ENCODE results near the gene PLCL2. TPM values are rescaled to one million over a fixed set of nuclear protein-coding genes. Genes with fewer than 3 reads are reported as not detected.
A peak's percentile ranks its signal among the peaks of the same experiment; 100 is the strongest.

PLCL2 gene
- total and polyA plus RNA-seq, 2 donors (not counting 1 experiment from before 2014, with no cell fraction given), result 21.7 to 55.2 TPM

DNA sequence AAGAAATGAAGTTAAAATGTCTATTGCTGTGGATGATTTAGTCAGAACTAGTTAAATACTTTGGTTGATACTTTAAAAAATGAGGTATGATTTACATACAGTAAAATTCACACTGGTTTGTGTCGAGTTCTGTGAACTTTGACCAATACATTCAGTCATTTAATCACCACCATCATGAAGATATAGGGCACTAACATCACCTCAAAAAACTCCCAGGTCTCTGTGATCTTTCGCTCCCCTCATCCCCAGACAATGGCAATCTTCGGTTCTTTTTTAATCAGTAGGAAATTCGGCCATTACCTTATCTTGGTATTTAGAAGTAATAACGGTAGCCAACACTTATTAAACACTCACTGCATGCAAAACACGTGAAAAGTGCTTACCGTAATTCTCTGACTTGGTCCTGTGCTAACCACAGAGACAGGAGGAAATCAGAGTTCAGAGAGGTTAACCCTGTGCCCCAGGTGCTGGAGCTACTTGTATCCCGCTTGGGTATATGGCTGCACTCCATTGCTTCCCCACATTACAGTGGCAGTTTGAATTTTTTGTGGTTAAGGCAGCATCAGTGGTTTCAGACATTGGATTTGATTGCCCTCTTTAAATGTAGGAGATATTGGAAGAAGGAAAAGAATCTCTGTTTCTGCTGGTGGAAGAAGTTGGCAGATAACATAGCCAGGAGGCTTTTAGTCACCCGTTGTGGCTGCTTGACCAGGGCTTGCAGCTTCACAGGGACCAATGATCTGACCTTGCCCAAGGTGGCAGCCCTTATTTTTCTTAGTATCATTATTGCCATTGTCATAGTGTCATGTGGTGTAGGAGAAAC is 4.2 kb downstream of the PLCL2 start:
- peak; percentile 43 for DNase-seq
- TF ChIP-seq, protein P1, sequence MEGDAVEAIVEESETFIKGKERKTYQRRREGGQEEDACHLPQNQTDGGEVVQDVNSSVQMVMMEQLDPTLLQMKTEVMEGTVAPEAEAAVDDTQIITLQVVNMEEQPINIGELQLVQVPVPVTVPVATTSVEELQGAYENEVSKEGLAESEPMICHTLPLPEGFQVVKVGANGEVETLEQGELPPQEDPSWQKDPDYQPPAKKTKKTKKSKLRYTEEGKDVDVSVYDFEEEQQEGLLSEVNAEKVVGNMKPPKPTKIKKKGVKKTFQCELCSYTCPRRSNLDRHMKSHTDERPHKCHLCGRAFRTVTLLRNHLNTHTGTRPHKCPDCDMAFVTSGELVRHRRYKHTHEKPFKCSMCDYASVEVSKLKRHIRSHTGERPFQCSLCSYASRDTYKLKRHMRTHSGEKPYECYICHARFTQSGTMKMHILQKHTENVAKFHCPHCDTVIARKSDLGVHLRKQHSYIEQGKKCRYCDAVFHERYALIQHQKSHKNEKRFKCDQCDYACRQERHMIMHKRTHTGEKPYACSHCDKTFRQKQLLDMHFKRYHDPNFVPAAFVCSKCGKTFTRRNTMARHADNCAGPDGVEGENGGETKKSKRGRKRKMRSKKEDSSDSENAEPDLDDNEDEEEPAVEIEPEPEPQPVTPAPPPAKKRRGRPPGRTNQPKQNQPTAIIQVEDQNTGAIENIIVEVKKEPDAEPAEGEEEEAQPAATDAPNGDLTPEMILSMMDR (IDR thresholded peaks at IDR 0.05), result no peak
- TF ChIP-seq EZH2 (IDR thresholded peaks at IDR 0.05; ENCODE audit: borderline replicate concordance, insufficient read depth, low read depth, low read length, poor library complexity, severe bottlenecking), result no peak
- peaks cover 90% of the 10 kb centered on the region for H3K79me2 ChIP-seq (ENCODE audit: control insufficient read depth, insufficient read depth, low read length)
- no peak for ATAC-seq (ENCODE audit: low read depth)
- peak overlapping the region; percentile 68 for H3K9ac ChIP-seq (ENCODE audit: low read length)
- 0% methylated on average over 1 of the region's 9 CpGs for WGBS (ENCODE audit: insufficient coverage)
- H3K9me3 Mint-ChIP-seq (ENCODE audit: insufficient read depth), result no peaks in the 10 kb centered on the region
- peak overlapping the region; percentile 89 for H3K27ac Mint-ChIP-seq
- ChIA-PET POLR2A (interaction anchor here (1.0 kb wide), 1 partner anchor 141 kb away, joined by 3 read pairs; no protein-coding TSS in a partner anchor), CTCF (interaction anchor here (1.9 kb wide), 1 partner anchor 144 kb away, joined by 6 read pairs; no protein-coding TSS in a partner anchor)
- peak overlapping the region; percentile 26 to 75 for H3K27ac ChIP-seq (ENCODE audit: low read length in 2 of 2)
- H3K4me1 ChIP-seq (ENCODE audit: control insufficient read depth in 2 of 2, insufficient read depth in 2 of 2, low read length in 2 of 2), result peaks cover 47 to 65% of the 10 kb centered on the region in 2 donors
- H3K4me1 Mint-ChIP-seq, result peaks cover 82% of the 10 kb centered on the region
- peak overlapping the region in 3 of 5 experiments; percentile 21 to 98 (median 26) for H3K4me3 ChIP-seq (ENCODE audit: control extremely low read depth in 1 of 5, extremely low read depth in 1 of 5, insufficient read depth in 1 of 5, low read depth in 2 of 5, low read length in 4 of 5)
- no peaks in the 10 kb centered on the region for H3K9me3 ChIP-seq (ENCODE audit: control extremely low read depth in 1 of 3, control insufficient read depth in 2 of 3, insufficient read depth in 1 of 3, low read length in 2 of 3)
- H3K36me3 ChIP-seq (replicated peaks in 1 of 2; ENCODE audit: control extremely low read depth in 1 of 2, control insufficient read depth in 1 of 2, extremely low read depth in 1 of 2, insufficient read depth in 2 of 2, low read length in 1 of 2), result no peaks in the 10 kb centered on the region
- no peaks in the 10 kb centered on the region for H3K27me3 Mint-ChIP-seq
- intact Hi-C loops (cut with micrococcal nuclease), result loop anchor here (5.0 to 10.0 kb wide), 3 partner anchors 46 to 377 kb away; partner anchors contain the start of gene RFTN1
- peak overlapping the region; percentile 97 for H3K4me3 Mint-ChIP-seq
- H4K20me1 ChIP-seq (ENCODE audit: control insufficient read depth, insufficient read depth, low read length, poor library complexity, severe bottlenecking), result no peaks in the 10 kb centered on the region
- H3K27me3 ChIP-seq (replicated peaks in 1 of 4; ENCODE audit: control extremely low read depth in 1 of 4, control insufficient read depth in 3 of 4, insufficient read depth in 4 of 4, low read length in 3 of 4), result no peaks in the 10 kb centered on the region
- peak overlapping the region; percentile 87 for H3K4me2 ChIP-seq (replicated peaks; ENCODE audit: low read depth, low read length, poor library complexity, severe bottlenecking)
- H2AFZ ChIP-seq (ENCODE audit: insufficient read depth, low read depth, low read length, poor library complexity, severe bottlenecking), result peak overlapping the region; percentile 43

Data from B cell (primary cell).